ENCODE measurements around the gene TMEM50B.

DNA sequence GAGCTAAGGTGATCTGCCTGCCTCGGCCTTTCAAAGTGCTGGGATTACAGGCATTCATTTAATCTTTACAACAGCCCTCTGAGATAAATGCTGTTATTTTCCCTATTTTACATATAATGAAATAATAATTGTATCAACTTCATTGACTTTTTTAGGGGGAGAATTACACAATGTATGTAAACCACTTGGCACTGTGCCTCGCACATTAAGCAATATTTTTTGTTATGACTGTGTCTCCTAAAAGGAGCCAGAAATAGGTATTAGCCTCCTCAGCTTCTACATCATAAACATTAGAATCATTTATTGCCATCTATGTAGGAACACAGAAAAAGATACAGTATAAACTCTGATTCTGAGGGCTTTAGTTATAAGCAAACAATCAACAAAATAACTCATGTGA lies 12.8 kb upstream of the TMEM50B start:
- TF ChIP-seq CTCF (conservative IDR thresholded peaks at IDR 0.05 in 1 of 2, IDR thresholded peaks at IDR 0.05 in 1 of 2; ENCODE audit: low read depth in 1 of 2, low read length in 2 of 2), result no peak
- no peak for TF ChIP-seq EZH2 (IDR thresholded peaks at IDR 0.05; ENCODE audit: low read length, missing control alignments)

Data from fibroblast of lung (primary cell).